H9 (cell line): ENCODE results near the gene STK32C. TPM values are rescaled to one million over a fixed set of nuclear protein-coding genes. Genes with fewer than 3 reads are reported as not detected.
A peak's percentile ranks its signal among the peaks of the same experiment; 100 is the strongest.

Experiments used
- DNase-seq: peaks from one replicate; pipeline ENCODE4 v3.0.0-alpha.2; 2017
- H2AFZ ChIP-seq: one replicate; pipeline ENCODE4 v1.6.1; 2013; ENCODE audit warnings: mild to moderate bottlenecking, low read length, control low read depth, moderate library complexity
- H2AK5ac ChIP-seq: 2 replicates; pipeline ENCODE4 v1.6.1; 2013; ENCODE audit warnings: low read length, control low read depth, mixed read lengths; ENCODE audit not compliant: insufficient read length
- H2BK120ac ChIP-seq: one replicate; pipeline ENCODE4 v1.6.1; 2013; ENCODE audit warnings: low read depth, mild to moderate bottlenecking, low read length, control low read depth, inconsistent platforms; ENCODE audit not compliant: poor library complexity, severe bottlenecking
- H2BK12ac ChIP-seq: 2 replicates; pipeline ENCODE4 v1.6.1; 2013; ENCODE audit warnings: low read length, control low read depth, mixed read lengths, low read depth; ENCODE audit not compliant: insufficient read length
- H2BK15ac ChIP-seq: 2 replicates; pipeline ENCODE4 v1.6.1; 2013; ENCODE audit warnings: low read depth, low read length, control low read depth
- H2BK20ac ChIP-seq: one replicate; pipeline ENCODE4 v1.6.1; 2013; ENCODE audit warnings: low read depth, mild to moderate bottlenecking, low read length, control low read depth, inconsistent platforms; ENCODE audit not compliant: poor library complexity, severe bottlenecking
- H2BK5ac ChIP-seq: 2 replicates; pipeline ENCODE4 v1.6.1; 2013; ENCODE audit warnings: low read length, control low read depth, mixed read lengths; ENCODE audit not compliant: insufficient read length
- H3K14ac ChIP-seq: 2 replicates; pipeline ENCODE4 v1.6.1; 2013; ENCODE audit warnings: low read length, control low read depth; ENCODE audit not compliant: insufficient read depth
- H3K18ac ChIP-seq: 2 replicates; pipeline ENCODE4 v1.6.1; 2013; ENCODE audit warnings: low read depth, mild to moderate bottlenecking, mixed read lengths, low read length, control low read depth; ENCODE audit not compliant: insufficient read length
- H3K23ac ChIP-seq: 2 replicates; pipeline ENCODE4 v1.6.1; 2013; ENCODE audit warnings: low read length, control low read depth, mixed read lengths, low read depth; ENCODE audit not compliant: insufficient read length
- H3K23me2 ChIP-seq: 2 replicates; pipeline ENCODE4 v1.6.1; 2013; ENCODE audit warnings: low read depth, mild to moderate bottlenecking, mixed read lengths, low read length, control low read depth; ENCODE audit not compliant: insufficient read length, poor library complexity, severe bottlenecking
- H3K27ac ChIP-seq: 2 replicates; pipeline ENCODE4 v1.5.1; 2013; ENCODE audit warnings: low read length, control low read depth, mixed read lengths, low read depth; ENCODE audit not compliant: insufficient read length
- H3K27me3 ChIP-seq: 2 replicates; pipeline ENCODE4 v1.6.1; 2013; ENCODE audit warnings: low read length, control low read depth, inconsistent platforms; ENCODE audit not compliant: insufficient read depth
- H3K4ac ChIP-seq: 2 replicates; pipeline ENCODE4 v1.6.1; 2013; ENCODE audit warnings: low read depth, mild to moderate bottlenecking, control low read depth, inconsistent platforms, low read length, moderate library complexity
- H3K4me1 ChIP-seq: 2 replicates; pipeline ENCODE4 v1.6.1; 2013; ENCODE audit warnings: low read length, control low read depth, inconsistent platforms; ENCODE audit not compliant: insufficient read depth
- H3K4me2 ChIP-seq: 2 replicates; pipeline ENCODE4 v1.6.1; 2013; ENCODE audit warnings: low read length, control low read depth, mixed read lengths; ENCODE audit not compliant: insufficient read length, insufficient read depth
- H3K56ac ChIP-seq: 2 replicates; pipeline ENCODE4 v1.6.1; 2013; ENCODE audit warnings: low read depth, mild to moderate bottlenecking, mixed read lengths, low read length, control low read depth; ENCODE audit not compliant: insufficient read length
- H3K79me1 ChIP-seq: 2 replicates; pipeline ENCODE4 v1.6.1; 2013; ENCODE audit warnings: low read depth, mild to moderate bottlenecking, moderate library complexity, low read length, control low read depth, inconsistent platforms; ENCODE audit not compliant: insufficient read depth, poor library complexity, severe bottlenecking
- H3K79me2 ChIP-seq: 2 replicates; pipeline ENCODE4 v1.6.1; 2013; ENCODE audit warnings: low read length, control low read depth, inconsistent platforms; ENCODE audit not compliant: insufficient read depth
- H3K9ac ChIP-seq: 2 replicates; pipeline ENCODE4 v1.6.1; 2013; ENCODE audit warnings: low read length, control low read depth, mixed read lengths; ENCODE audit not compliant: insufficient read length; ENCODE audit errors: extremely low read depth
- H3K9me3 ChIP-seq: one replicate; pipeline ENCODE4 v1.6.1; 2013; ENCODE audit warnings: low read depth, low read length, inconsistent platforms; ENCODE audit not compliant: control insufficient read depth
- H3T11ph ChIP-seq: one replicate; pipeline ENCODE4 v1.6.1; 2013; ENCODE audit warnings: mild to moderate bottlenecking, low read length, control low read depth, inconsistent platforms
- H4K20me1 ChIP-seq: one replicate; pipeline ENCODE4 v1.6.1; 2013; ENCODE audit not compliant: control insufficient read depth, insufficient read length, insufficient read depth
- H4K5ac ChIP-seq: 2 replicates; pipeline ENCODE4 v1.6.1; 2013; ENCODE audit warnings: low read depth, mild to moderate bottlenecking, mixed read lengths, low read length, control low read depth; ENCODE audit not compliant: insufficient read length
- H4K8ac ChIP-seq: replicated peaks from 2 replicates; pipeline ENCODE4 v1.6.1; 2013; ENCODE audit warnings: low read length, control low read depth, mixed read lengths, low read depth; ENCODE audit not compliant: insufficient read length
- H4K91ac ChIP-seq: 2 replicates; pipeline ENCODE4 v1.6.1; 2013; ENCODE audit warnings: low read depth, mild to moderate bottlenecking, moderate library complexity, mixed read lengths, low read length, control low read depth; ENCODE audit not compliant: insufficient read length
- H3K27ac Mint-ChIP-seq, 3 experiments: 2 replicates in 2 of 3; 3 replicates in 1 of 3; pipeline ENCODE4 v1.8.0; 2020 to 2021; ENCODE audit warnings: mixed read lengths in 3 of 3, mild to moderate bottlenecking in 1 of 3, moderate library complexity in 1 of 3
- H3K27me3 Mint-ChIP-seq: 2 replicates; pipeline ENCODE4 v1.8.0; 2021; ENCODE audit warnings: low read depth, mild to moderate bottlenecking, moderate library complexity, mixed read lengths
- H3K36me3 Mint-ChIP-seq, 3 experiments: 2 replicates in 2 of 3; 3 replicates in 1 of 3; pipeline ENCODE4 v1.8.0; 2020 to 2021; ENCODE audit warnings: low read depth in 3 of 3, mixed read lengths in 3 of 3; ENCODE audit not compliant: insufficient read depth in 1 of 3
- H3K4me1 Mint-ChIP-seq, 2 experiments: 2 replicates each; pipeline ENCODE4 v1.8.0; 2020; ENCODE audit warnings: mixed read lengths in 2 of 2
- H3K4me3 Mint-ChIP-seq, 2 experiments: 2 replicates in 1 of 2; 3 replicates in 1 of 2; pipeline ENCODE4 v1.8.0; 2020 to 2021; ENCODE audit warnings: mild to moderate bottlenecking in 2 of 2, mixed read lengths in 2 of 2, moderate library complexity in 1 of 2
- H3K9me3 Mint-ChIP-seq, 2 experiments: 2 replicates in 1 of 2; 3 replicates in 1 of 2; pipeline ENCODE4 v1.8.0; 2020; ENCODE audit warnings: mild to moderate bottlenecking in 2 of 2, mixed read lengths in 2 of 2, moderate library complexity in 1 of 2
- WGBS: extraction: QIAGEN DNeasy Blood & Tissue Kit; methylation state at CpG from one replicate; pipeline ENCODE4 v1.1.7; 2013; ENCODE audit warnings: missing lambda C conversion rate, low lambda C conversion rate, mixed read lengths; ENCODE audit not compliant: insufficient read length; ENCODE audit errors: extremely low coverage; 5-methylcytosine and 5-hydroxymethylcytosine counted together
- total RNA-seq: library from RNA; stranded (reverse); gene quantifications from 2 replicates; pipeline ENCODE4 v1.2.1, GENCODE V29; 2021
- TF ChIP-seq, protein P1 (sequence below): fragments of 200-600 bp; sonication (generic); conservative IDR thresholded peaks from 3 replicates; pipeline ENCODE4 v1.8.0; 2021; ENCODE audit warnings: antibody characterized with exemption, mild to moderate bottlenecking

STK32C gene
- total RNA-seq, 1 experiment from 2014 or later = 11.3 TPM

GRCh38 chr10:132237396-132237795 is 70.4 kb downstream of the STK32C start:
- H3K4ac ChIP-seq = no peak overlapping the region
- H3K9ac ChIP-seq = no peak overlapping the region
- Mint-ChIP-seq H3K4me1 (peaks cover 8 to 21% of the 10 kb centered on the region in 2 experiments), H3K9me3 (no peaks in the 10 kb centered on the region; a peak in 1 of 5 replicates), H3K36me3 (no peaks in the 10 kb centered on the region), H3K27me3 (no peaks in the 10 kb centered on the region), H3K27ac (0 out of 7 replicates have a peak overlapping the region, but pooled peaks of 1 of the 3 experiments have one; percentile 72), H3K4me3 (no peak overlapping the region)
- H3T11ph ChIP-seq = no peak overlapping the region
- TF ChIP-seq, protein P1, sequence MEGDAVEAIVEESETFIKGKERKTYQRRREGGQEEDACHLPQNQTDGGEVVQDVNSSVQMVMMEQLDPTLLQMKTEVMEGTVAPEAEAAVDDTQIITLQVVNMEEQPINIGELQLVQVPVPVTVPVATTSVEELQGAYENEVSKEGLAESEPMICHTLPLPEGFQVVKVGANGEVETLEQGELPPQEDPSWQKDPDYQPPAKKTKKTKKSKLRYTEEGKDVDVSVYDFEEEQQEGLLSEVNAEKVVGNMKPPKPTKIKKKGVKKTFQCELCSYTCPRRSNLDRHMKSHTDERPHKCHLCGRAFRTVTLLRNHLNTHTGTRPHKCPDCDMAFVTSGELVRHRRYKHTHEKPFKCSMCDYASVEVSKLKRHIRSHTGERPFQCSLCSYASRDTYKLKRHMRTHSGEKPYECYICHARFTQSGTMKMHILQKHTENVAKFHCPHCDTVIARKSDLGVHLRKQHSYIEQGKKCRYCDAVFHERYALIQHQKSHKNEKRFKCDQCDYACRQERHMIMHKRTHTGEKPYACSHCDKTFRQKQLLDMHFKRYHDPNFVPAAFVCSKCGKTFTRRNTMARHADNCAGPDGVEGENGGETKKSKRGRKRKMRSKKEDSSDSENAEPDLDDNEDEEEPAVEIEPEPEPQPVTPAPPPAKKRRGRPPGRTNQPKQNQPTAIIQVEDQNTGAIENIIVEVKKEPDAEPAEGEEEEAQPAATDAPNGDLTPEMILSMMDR = no peak
- no peak overlapping the region for H3K23ac ChIP-seq
- no peak overlapping the region for H3K18ac ChIP-seq
- no peak overlapping the region for H2BK12ac ChIP-seq
- H2BK120ac ChIP-seq = no peak overlapping the region
- no peak overlapping the region for H2BK5ac ChIP-seq
- H2BK15ac ChIP-seq = no peak overlapping the region
- no peak overlapping the region for H2BK20ac ChIP-seq
- H3K79me2 ChIP-seq = no peaks in the 10 kb centered on the region
- no peaks in the 10 kb centered on the region for H3K79me1 ChIP-seq
- no peaks in the 10 kb centered on the region for H4K20me1 ChIP-seq
- H3K27ac ChIP-seq = no peak overlapping the region
- H3K4me1 ChIP-seq = no peaks in the 10 kb centered on the region
- no peak overlapping the region for H4K8ac ChIP-seq
- no peaks in the 10 kb centered on the region for H3K27me3 ChIP-seq
- H4K91ac ChIP-seq = no peak overlapping the region
- H4K5ac ChIP-seq = no peak overlapping the region
- H3K56ac ChIP-seq = no peak overlapping the region
- DNase-seq = no peak
- WGBS = no CpG with 5 or more reads among the region's 15 CpGs
- no peak overlapping the region for H2AFZ ChIP-seq
- no peaks in the 10 kb centered on the region for H3K23me2 ChIP-seq
- H3K14ac ChIP-seq = no peak overlapping the region
- H3K9me3 ChIP-seq = no peaks in the 10 kb centered on the region
- H2AK5ac ChIP-seq = no peak overlapping the region
- no peak overlapping the region for H3K4me2 ChIP-seq
